Amniotic stem cell (primary cell): Measurements from ENCODE around the gene ODAM.
A peak's percentile ranks its signal among the peaks of the same experiment; 100 is the strongest.
"Not testable (repeated sequence)": the region's sequence is repeated elsewhere in the genome, so short reads cannot be mapped to it uniquely, and the experiment has no call there.

Experiments
- DNase-seq: peaks from one replicate; lab custom pipeline; 2025; lab: John Stamatoyannopoulos, UW

ODAM gene, protein sequence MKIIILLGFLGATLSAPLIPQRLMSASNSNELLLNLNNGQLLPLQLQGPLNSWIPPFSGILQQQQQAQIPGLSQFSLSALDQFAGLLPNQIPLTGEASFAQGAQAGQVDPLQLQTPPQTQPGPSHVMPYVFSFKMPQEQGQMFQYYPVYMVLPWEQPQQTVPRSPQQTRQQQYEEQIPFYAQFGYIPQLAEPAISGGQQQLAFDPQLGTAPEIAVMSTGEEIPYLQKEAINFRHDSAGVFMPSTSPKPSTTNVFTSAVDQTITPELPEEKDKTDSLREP

DNA sequence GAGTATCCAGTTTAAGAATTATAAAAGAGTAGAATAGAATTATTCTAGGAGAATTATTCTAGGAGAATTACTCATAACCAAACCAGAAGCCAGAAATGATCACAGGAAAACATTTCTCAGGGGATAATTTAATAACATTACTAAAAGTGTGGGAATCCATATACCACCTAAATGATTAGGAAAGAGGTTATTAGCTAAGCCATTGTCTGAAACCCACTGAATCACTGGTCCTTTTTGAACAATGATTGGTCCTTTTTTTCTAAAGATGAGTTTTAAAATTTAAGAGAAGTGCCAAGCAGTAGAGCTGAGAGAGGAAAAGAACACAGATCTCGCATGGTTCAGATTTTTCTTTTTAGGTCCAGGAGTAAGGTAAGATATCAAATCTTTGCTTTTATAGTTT, at the start of gene ODAM:
TSS of gene ODAM (plus strand) at position 301 of the 400 bp plus-strand sequence. CDS start 819 bp downstream, outside the sequence.
- DNase-seq = no peak

DNA sequence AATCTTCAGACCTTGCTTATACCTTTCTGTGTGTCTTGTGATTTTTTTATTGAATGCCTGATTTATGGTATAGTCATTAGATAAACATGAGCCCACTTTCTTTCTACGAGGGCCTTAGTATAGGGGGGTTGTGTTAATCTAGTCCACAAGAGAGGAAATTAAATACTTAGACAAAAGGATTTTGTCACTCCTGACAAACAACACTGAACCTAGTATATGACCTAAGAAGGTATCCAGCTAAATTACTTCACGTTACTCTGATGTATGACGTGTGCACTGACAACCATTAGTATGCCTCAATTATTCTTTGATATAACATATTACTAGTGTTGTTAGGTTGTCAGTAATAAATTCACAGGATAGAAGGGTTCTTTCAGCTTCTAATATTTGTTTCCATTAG, 44.3 kb upstream of the ODAM start:
- no peak for DNase-seq

DNA sequence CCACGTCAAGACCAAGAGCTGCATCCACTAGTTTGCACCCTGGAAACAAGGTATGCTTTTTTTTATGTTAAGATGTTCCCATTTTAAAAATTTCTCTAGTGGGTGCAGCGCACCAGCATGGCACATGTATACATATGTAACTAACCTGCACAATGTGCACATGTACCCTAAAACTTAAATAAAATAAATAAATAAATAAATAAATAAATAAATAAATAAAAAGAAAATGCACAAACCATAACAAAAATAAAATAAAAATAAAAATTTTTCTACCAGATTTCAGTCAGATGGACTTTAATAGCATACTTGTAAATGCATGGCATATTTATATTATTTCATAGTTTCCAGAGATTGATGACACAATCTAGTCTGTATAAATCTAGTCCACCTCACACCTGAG, 43.4 kb upstream of the ODAM start:
- no peak for DNase-seq

DNA sequence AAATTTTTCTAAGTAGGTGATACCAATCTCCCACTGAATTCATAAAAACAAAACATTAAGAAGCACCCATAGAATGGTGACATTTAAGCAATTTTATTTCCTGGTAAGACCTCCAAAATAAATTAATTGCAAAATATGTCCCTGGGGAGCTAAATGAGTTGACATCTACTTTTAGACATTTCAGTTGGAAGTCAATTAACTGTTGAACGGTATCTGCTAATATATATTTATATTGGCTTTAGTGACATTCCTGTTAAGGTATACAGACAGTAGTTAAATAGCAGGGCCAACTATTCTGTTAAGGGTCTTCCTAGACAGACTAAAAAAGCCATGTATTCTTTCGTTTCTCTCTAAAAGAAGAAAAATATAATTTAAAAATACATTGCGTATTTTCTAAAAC, 41.6 kb upstream of the ODAM start, which contains the start of gene PRR27:
TSS of gene PRR27 (plus strand) at position 301 of the 400 bp plus-strand sequence. CDS start 139 bp downstream, outside the sequence.
- no peak for DNase-seq

DNA sequence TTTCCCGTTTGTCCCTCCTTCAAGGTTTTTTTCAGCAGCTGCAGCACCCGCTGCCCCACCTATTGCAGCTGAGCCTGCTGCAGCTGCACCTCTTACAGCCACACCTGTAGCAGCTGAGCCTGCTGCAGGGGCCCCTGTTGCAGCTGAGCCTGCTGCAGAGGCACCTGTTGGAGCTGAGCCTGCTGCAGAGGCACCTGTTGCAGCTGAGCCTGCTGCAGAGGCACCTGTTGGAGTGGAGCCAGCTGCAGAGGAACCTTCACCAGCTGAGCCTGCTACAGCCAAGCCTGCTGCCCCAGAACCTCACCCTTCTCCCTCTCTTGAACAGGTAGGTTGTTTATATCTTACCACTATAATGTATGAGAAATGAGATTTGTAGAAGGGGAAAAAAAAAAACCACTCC, 36.9 kb upstream of the ODAM start:
- DNase-seq = no peak

DNA sequence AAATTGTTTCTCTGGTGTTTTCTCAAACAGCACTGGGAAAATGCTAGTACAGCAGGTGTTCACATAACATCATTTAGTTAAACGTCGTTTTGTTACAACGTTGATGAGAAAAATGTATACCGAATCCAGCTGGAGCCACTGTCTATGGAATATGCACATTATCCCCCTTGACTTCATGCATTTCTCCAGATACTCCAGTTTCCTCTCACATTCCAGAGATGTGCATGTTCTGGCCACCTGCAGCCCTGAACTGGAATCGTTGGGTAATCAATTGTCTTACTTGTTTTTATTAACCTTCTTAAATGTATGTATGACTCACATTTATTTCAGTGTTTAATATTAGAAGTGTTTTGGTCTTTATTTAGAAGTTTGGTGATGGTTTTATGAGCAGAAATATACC, 18.4 kb upstream of the ODAM start:
- DNase-seq = no peak

DNA sequence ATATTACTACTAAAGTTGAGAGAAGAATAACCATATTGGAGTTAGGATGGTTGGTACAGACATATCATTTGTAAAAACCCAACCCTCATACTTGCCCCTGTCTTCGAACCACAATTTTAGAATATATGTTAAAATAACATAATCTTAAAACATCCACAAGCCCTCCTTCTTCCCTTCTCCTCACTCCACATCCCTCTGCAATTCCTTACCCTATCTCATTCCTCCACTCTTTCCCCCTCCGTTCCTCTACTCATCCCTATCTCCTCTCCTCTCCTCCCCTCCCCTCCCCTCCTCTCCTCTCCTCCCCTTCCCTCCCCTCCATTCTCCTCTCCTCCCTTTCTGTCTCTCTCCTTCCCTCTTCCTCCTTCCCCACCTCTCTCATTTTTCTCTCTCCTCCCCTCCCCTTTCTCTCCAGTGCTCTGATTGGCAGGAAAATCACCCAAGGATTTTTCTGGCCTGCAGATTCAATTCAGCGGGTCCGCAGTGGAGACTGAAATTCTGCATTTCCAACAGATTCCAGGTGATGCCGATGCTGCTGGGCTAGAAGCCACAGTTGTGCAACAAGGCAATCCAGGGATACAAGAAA, 17.4 kb upstream of the ODAM start:
- no peak for DNase-seq

DNA sequence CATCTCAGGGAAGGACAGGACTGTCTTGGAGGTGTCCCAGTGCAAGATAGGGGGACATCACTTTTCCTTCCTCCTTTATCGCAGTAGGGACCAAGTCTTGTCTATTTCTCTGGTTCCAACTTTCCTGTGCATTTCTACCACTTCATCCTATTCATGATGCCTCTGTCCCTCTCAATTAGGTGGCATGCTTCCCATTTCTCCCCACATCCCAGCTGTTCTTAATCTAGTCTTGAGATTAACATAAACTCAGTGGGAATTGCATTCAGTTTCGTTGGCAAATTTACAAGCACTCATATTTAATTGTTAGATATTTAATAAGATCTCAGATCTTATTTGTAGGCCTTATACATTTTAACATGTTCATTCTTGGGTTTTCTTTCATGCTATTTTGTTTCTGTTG, 15.7 kb upstream of the ODAM start:
- no peak for DNase-seq

DNA sequence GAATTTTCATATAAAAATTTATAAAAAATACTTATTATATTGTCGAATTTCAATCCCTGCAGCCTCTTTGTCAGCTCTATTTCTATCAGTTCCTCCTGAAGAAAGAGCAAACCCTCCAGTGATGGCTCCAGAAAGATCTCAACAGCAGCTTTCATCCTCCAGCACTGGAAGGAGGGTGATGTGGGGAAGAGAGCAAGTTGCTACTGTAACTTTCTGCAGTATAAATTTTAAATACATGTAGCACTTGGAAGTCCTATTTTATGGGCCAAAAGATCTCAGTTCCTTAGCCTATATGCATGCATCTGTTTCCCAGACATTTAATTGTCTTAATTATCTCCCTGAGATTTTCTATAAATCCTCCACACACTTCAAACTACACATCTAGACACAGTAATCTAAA, 13.7 kb upstream of the ODAM start:
- no peak for DNase-seq

DNA sequence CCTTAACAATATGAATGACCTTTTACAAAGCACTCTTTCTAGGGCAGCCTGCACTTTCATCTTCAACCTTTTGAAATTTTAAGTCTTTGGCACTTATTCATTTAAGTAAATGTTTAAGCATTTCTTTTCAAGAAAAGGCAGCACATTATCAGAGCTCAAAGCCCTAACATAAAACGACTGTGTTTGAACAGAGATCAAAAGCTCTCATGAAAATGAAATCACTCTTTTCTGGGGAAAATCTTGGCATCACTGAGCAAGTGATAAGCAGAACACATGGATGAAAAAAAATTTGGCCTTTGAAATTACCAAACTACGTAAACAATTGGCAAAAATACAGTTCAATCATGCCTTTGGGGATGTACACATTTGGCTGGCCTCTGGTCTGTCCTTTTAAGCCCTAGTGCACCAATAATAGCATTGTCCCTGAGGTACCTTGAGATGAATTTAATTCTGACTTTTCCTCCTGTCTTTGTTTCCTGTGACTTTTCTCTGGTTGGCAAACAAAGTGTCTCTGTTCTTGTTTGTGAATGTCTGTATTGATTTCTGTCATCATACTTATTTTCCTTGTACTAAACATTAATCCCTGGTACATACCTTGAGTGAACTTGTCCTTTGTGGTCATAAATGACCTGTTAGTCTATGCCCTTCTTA, 12.9 kb upstream of the ODAM start:
- DNase-seq = no peak

DNA sequence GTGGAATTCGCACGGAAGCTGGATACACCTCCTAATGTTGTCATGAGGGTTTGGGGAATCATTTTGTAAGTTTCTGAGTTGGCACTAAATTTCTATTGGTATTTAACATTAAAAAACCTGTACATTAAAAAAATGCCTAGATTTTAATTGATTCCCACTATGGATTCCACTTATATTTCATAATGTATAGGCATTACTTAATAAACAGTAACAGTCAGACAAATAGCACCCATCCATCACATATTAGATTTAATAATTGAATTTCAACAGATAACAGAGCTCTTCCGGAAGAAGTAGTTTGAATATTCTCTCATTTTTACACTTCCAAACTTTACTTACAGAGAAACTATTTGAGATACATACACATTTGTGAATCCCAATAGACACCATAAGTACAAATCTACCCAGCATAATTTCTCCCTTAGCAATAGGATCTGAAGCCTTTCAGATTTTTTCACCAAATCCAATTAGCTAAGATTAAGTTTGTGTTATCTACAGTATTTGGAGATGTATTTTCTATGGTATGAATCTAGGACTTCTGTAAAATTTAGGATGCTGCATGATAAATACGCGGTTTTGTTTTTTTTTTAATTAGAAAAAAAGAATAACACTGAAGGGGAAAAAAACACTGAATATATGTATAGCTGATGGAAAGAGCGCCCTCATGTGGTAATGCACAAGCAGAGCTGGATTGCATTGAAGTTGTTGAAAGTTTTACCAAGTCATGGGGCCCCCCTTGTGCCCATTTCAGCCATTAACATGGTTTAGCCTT, 12.2 kb upstream of the ODAM start:
- peak; percentile 66 for DNase-seq

DNA sequence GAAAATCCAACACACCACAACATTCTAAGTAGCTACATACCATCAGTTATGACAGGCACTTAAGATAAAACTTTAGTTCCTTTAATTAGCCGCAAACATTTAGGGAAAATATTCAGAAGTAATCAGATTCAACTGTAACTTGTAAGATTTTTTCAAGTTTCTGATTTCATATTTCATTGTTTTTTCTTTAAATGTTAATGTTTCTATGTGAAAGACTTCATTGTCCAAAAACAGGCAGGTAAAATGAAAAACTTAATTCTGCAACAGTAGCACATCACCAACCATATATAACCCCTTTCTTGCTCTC, 11.6 kb upstream of the ODAM start:
- no peak for DNase-seq

DNA sequence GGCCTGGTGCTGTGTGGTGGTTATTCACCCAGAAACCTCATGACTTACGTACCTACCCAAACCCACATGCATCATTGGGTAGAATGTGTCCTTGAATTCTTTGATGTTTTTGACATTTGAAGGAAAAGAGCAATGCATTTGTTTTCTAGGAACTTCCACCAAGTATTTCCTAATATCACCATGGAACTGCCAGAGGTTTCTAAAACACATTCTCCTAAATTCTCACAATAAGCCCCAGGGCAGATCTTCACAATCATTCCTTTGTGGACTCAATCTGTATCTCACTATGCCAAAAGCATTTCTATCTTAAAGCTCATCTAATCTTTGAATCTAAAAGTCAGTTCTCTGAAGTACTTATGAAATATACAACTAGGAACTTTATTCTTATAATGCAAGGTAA, 8.3 kb upstream of the ODAM start:
- DNase-seq = no peak

DNA sequence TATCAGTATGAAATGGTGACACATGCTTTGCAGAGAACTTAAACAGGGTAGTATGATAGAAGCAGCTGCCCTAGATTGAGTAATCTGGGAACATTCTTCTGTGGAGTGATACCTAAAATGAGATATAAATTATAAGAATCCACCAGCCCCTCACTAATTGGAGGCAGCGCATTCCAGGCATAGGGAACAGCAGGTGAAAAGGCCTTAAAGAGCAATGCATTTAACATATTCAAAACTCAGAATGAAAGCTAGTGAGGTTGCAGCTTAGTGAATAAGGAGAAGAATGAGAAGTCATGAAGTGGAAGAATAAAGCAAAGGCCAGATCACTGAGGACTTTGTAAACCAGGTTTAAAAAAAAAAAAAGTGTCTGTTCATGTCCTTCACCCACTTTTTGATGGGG, 4.9 kb upstream of the ODAM start:
- no peak for DNase-seq

DNA sequence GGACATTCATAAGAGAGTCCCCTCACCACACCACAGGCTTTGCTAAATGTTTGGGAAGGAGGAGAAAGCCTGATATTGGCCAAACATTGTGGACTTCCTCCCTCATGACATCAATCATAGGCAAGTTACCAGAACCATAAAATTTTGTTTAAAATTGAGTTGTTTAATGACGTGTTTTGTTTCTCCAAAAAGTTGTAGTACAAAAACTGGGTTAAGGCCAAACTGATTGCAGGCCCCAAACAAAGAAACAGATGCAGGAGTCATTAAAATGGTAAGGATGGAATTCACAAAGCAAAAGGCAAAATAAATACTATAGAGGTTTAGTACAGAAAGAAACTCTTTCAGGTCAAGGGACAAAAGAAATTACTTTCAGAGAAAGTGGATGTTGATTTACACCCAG, 3.9 kb upstream of the ODAM start:
- no peak for DNase-seq

DNA sequence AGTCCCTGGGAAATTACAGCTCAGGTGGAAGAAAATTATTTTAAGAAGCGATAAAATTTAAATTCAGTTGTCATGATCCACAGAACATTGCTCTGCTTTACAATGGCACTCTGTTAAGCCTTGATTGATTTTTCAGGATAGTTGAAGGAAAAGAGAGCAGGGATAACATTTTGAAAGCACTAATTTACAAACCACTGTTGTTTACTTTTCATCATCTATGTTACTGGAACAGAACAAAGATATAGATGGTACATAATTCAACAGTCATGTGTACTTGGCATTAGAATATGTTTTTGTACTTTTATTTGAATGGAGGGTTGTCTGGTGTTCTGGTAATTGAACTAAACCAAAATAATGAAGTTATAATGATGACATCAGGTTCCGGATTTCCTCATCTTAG, 2.6 kb upstream of the ODAM start:
- DNase-seq = no peak

DNA sequence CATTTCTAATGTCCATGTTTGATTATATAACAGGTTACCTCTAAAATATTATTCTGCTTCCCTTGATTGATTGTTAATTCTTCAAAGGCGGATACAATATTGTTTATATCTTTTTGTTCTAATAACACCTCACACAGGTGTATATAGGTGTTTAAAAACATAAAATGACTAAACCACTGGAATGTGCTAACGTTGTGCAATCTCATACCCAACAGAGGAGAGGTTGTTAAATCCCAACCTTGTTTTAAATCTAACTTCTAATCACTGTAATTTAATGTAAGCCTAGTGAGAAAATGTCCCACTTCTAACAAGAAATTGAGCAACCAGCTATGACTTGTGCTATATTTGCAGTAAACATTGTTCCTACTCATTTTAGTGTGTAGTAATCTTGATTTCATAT, 1.3 kb downstream of the ODAM start:
- DNase-seq = no peak

DNA sequence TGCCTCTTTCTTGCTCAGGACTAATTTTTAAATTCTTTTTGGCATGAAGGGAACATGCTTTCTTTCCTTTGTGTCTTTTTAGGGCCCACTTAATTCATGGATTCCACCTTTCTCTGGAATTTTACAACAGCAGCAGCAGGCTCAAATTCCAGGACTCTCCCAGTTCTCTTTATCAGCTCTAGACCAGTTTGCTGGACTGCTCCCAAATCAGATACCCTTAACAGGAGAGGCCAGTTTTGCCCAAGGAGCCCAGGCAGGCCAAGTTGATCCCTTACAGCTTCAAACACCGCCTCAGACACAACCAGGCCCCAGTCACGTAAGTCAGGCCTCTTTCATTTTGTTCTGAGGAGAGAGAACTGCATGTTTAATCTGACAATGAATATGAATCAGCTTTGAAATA, 2.3 kb downstream of the ODAM start:
- no peak for DNase-seq

DNA sequence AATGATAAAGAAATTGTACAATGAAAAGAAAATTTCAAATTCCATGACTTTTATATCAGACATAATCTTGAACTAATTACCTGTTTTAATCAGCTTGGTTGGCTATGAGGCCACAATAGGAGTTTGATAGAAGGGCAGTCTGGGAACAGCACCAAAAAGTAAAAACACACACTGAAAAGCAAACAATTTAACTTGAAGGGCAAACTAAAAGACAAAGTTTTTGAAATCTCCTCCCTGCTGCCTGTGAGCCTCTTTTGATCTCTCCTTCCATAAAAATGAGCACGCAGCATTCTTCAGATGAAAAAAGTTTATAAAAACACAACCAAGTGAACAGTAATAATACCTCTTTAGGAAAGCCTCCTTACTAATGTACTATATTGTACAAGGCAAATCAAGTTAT, 8.1 kb downstream of the ODAM start:
- no peak for DNase-seq

DNA sequence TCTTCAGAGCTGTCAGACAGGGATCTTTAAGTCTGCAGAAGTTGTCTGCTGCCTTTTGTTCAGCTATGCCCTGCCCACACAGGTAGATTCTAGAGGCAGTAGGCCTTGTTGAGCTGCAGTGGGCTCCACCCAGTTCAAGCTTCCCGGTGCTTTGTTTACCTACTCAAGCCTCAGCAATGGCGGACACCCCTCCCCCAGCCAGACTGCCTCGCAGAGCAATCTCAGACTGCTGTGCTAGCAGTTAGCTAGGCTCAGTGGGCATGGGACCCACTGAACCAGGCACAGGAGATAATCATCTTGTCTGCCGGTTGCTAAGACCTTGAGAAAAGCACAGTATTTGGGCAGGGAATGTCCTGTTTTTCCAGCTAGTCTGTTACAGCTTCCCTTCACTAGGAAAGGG, 17.2 kb downstream of the ODAM start:
- DNase-seq = not testable (repeated sequence)

DNA sequence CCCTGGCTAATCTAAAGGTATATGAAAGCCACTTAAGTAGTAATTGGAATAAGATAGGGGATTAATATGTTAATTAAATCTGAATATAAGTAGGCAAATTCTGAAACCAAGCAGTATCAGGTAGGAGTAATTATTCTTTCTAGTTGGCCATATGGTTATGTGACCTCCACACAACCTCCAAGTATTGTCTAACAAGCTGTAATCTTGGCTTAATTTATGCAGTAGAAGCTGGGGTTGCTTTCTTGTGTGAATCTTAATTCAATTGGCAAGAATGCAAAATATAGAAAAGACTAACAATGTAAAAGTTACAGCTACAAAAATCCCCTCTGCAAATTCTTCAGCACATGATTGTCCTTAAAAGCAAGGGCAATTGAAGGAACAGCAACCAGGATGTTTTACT, 20.6 kb downstream of the ODAM start:
- DNase-seq = not testable (repeated sequence)

DNA sequence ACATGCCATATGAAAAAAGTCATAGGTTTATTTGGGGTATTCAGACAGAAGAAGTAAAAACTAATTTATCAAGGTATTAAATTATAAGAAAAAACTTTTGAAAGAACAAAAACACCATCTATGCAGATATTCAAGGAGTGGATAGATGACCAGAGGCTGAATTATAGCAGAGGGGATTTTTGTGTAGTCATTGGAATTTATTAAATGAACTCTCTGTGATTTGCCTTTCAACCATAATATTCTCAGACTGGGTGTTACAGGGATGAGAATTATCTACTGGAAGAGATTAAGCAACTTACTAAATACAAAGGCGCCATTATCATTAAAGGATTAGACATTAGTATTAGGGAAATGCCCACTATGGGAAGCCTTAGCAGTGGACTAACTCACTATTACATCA, 21.0 kb downstream of the ODAM start:
- DNase-seq = not testable (repeated sequence)

DNA sequence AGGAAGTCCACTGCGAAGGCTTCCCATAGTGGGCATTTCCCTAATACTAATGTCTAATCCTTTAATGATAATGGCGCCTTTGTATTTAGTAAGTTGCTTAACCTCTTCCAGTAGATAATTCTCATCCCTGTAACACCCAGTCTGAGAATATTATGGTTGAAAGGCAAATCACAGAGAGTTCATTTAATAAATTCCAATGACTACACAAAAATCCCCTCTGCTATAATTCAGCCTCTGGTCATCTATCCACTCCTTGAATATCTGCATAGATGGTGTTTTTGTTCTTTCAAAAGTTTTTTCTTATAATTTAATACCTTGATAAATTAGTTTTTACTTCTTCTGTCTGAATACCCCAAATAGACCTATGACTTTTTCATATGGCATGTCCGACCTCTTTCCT, 25.9 kb downstream of the ODAM start:
- not testable (repeated sequence) for DNase-seq
